Glutamatergic neuron (in vitro differentiated cells): ENCODE data around the gene CDC37. TPM values are rescaled to one million over a fixed set of nuclear protein-coding genes. Genes with fewer than 3 reads are reported as not detected.
"Not testable (repeated sequence)": the region's sequence is repeated elsewhere in the genome, so short reads cannot be mapped to it uniquely, and the experiment has no call there.

Experiments used
- DNase-seq: peaks from one replicate; pipeline ENCODE4 v3.0.0; 2022
- H3K27ac Mint-ChIP-seq: one replicate; pipeline ENCODE4 v1.8.0; 2020; ENCODE audit warnings: mild to moderate bottlenecking, mixed read lengths, inconsistent platforms; ENCODE audit not compliant: unreplicated experiment
- H3K27me3 Mint-ChIP-seq: one replicate; pipeline ENCODE4 v1.8.0; 2020; ENCODE audit warnings: mild to moderate bottlenecking, moderate library complexity, mixed read lengths, inconsistent platforms; ENCODE audit not compliant: unreplicated experiment
- H3K36me3 Mint-ChIP-seq: one replicate; pipeline ENCODE4 v1.8.0; 2020; ENCODE audit warnings: mild to moderate bottlenecking, mixed read lengths, inconsistent platforms; ENCODE audit not compliant: unreplicated experiment
- H3K4me1 Mint-ChIP-seq: one replicate; pipeline ENCODE4 v1.8.0; 2020; ENCODE audit warnings: mild to moderate bottlenecking, low read depth, mixed read lengths, inconsistent platforms; ENCODE audit not compliant: unreplicated experiment
- H3K4me3 Mint-ChIP-seq: one replicate; pipeline ENCODE4 v1.8.0; 2020; ENCODE audit warnings: mild to moderate bottlenecking, mixed read lengths, inconsistent platforms; ENCODE audit not compliant: unreplicated experiment
- H3K9me3 Mint-ChIP-seq: one replicate; pipeline ENCODE4 v1.8.0; 2020; ENCODE audit warnings: mild to moderate bottlenecking, moderate library complexity, mixed read lengths, inconsistent platforms; ENCODE audit not compliant: unreplicated experiment
- total RNA-seq: library from RNA; stranded (reverse); fragmentation: NEBNext Ultra II Directional; extraction: Animal tissue kit (Norgen Biotek cat#: 25700); gene quantifications from one replicate; pipeline ENCODE4 v1.2.1, GENCODE V29; 2021; ENCODE audit not compliant: unreplicated experiment
- TF ChIP-seq, protein P1 (sequence below): fragments of 200-600 bp; sonication (generic); IDR thresholded peaks from one replicate; pipeline ENCODE4 v1.5.0; 2021; ENCODE audit not compliant: partially characterized antibody, unreplicated experiment

The CDC37 gene
- total RNA-seq, 1 donor from 2014 or later = 128 TPM

DNA sequence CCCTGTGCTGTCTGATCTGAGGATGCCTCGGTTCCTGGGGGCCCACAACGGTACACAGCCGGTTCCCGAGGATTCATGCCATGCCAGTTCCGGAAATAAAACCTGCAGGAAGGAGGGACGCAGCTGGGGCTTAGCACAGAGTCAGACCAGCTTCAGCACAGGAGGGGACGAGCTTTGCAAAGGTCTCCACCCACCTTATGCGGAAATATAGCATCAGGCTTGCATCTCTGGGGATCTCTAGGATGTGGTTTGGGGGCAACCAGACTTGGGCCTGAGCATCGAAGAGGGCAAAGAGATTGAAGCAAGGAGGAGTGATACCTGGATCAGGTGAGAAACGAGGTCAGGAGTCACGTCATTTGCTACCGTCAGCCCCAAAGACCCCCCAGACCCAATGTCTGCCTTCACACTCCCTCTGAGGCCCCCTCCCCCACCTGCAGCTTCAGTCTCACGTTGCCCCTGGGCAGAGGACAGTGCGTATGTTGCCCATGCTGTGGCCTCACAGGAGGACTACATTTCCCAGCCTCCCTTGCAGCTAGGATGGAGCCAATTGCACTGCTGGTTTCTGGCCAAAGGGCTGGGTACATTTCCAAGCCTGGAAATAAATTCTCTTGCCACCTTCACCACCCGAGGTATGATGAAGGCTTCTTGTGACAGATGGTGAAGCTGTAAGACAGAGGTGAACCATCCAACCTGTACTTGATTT is 35.1 kb downstream of the CDC37 start:
- no peak for DNase-seq
- Mint-ChIP-seq H3K4me3 (no peak overlapping the region), H3K27me3 (no peaks in the 10 kb centered on the region), H3K27ac (no peak overlapping the region), H3K4me1 (no peaks in the 10 kb centered on the region), H3K36me3 (no peaks in the 10 kb centered on the region), H3K9me3 (no peaks in the 10 kb centered on the region)
- TF ChIP-seq, protein P1, sequence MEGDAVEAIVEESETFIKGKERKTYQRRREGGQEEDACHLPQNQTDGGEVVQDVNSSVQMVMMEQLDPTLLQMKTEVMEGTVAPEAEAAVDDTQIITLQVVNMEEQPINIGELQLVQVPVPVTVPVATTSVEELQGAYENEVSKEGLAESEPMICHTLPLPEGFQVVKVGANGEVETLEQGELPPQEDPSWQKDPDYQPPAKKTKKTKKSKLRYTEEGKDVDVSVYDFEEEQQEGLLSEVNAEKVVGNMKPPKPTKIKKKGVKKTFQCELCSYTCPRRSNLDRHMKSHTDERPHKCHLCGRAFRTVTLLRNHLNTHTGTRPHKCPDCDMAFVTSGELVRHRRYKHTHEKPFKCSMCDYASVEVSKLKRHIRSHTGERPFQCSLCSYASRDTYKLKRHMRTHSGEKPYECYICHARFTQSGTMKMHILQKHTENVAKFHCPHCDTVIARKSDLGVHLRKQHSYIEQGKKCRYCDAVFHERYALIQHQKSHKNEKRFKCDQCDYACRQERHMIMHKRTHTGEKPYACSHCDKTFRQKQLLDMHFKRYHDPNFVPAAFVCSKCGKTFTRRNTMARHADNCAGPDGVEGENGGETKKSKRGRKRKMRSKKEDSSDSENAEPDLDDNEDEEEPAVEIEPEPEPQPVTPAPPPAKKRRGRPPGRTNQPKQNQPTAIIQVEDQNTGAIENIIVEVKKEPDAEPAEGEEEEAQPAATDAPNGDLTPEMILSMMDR = no peak

- H3K27ac Mint-ChIP-seq, DNase-seq, H3K36me3 Mint-ChIP-seq, H3K9me3 Mint-ChIP-seq, H3K4me3 Mint-ChIP-seq, H3K27me3 Mint-ChIP-seq, H3K4me1 Mint-ChIP-seq: not testable (repeated sequence)
These were observed 36.3 kb downstream of the CDC37 start for GRCh38 chr19:10366950-10367512.

DNA sequence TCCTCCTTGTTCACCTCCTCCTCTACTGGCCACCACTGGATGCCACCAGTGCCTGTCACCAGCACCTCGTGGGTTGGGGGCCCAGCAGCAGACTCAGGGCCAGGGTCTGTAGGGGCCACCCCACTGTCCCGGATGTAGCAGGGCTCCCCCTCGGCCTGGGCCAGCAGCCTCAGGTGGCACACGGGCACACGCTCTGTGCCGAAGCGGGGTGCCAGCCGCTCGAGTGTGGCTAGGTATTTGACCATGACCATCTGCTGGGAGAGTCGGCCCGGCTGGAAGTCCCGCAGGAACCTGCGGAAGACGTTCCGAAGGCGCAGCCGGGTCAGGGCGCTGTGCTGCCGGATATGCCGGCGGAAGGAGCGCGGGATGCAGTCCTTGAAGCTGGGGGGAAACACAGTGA is 37.8 kb downstream of the CDC37 start:
- H3K9me3 Mint-ChIP-seq = peaks cover 4% of the 10 kb centered on the region
- DNase-seq = no peak
- H3K27ac Mint-ChIP-seq = no peak overlapping the region
- H3K4me3 Mint-ChIP-seq = no peak overlapping the region
- H3K4me1 Mint-ChIP-seq = no peaks in the 10 kb centered on the region
- H3K36me3 Mint-ChIP-seq = no peaks in the 10 kb centered on the region
- TF ChIP-seq, protein P1 = no peak
- H3K27me3 Mint-ChIP-seq = peaks cover 2% of the 10 kb centered on the region

DNA sequence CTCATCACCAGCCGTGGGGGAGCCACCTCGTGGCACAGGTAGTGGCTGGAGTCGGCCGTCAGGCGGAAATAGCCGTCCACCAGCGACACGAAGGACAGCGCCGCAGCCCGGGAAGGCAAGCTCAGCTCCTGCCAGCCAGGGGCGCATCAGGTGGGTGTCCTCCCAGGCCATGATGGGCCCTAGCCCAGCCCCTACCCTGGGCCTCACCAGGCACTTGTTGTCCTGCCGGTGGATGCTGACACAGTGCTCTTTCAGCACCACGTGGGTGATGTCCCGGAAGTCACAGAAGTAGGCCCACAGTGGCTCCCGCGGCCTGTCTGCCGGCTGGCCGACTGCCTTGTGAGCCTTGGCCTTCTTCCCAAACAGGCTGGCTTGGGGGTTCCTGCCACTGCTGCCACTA is 38.7 kb downstream of the CDC37 start:
- Mint-ChIP-seq H3K27ac (no peak overlapping the region), H3K9me3 (peaks cover 4% of the 10 kb centered on the region), H3K27me3 (peaks cover 2% of the 10 kb centered on the region), H3K4me1 (no peaks in the 10 kb centered on the region), H3K4me3 (no peak overlapping the region), H3K36me3 (no peaks in the 10 kb centered on the region)
- TF ChIP-seq, protein P1 = no peak
- DNase-seq = no peak

- Mint-ChIP-seq H3K9me3 (peaks cover 4% of the 10 kb centered on the region), H3K27ac (no peak overlapping the region), H3K4me3 (no peak overlapping the region), H3K27me3 (peaks cover 2% of the 10 kb centered on the region), H3K36me3 (no peaks in the 10 kb centered on the region), H3K4me1 (no peaks in the 10 kb centered on the region)
- TF ChIP-seq, protein P1 = no peak
- DNase-seq = no peak
These were observed 39.5 kb downstream of the CDC37 start for GRCh38 chr19:10363789-10364281.
